HG03139 (cell line): Measurements from ENCODE around the gene SS18L1.

Experiments
- ATAC-seq: cut with Tn5 transposase; IDR thresholded peaks from one replicate; pipeline ENCODE4 v1.9.1; 2021; ENCODE audit not compliant: unreplicated experiment

Gene SS18L1

GRCh38 chr20:62191781-62192559 is 48.4 kb downstream of the SS18L1 start:
- ATAC-seq, result no peak

- no peak for ATAC-seq
These were observed 49.1 kb downstream of the SS18L1 start for GRCh38 chr20:62192635-62193034.

GRCh38 chr20:62193079-62194025 is 49.8 kb downstream of the SS18L1 start:
- ATAC-seq, result no peak

GRCh38 chr20:62195075-62195405 is 51.5 kb downstream of the SS18L1 start:
- no peak for ATAC-seq

- ATAC-seq, result no peak
These were observed 52.2 kb downstream of the SS18L1 start for GRCh38 chr20:62195736-62196135.

- no peak for ATAC-seq
These were observed 52.7 kb downstream of the SS18L1 start for GRCh38 chr20:62196286-62196685.

GRCh38 chr20:62197311-62197710 is 53.7 kb downstream of the SS18L1 start:
- no peak for ATAC-seq

- ATAC-seq, result no peak
These were observed 54.2 kb downstream of the SS18L1 start for GRCh38 chr20:62197801-62198200.

- no peak for ATAC-seq
These were observed 54.9 kb downstream of the SS18L1 start for GRCh38 chr20:62198496-62198895.

- no peak for ATAC-seq
These were observed 55.4 kb downstream of the SS18L1 start for GRCh38 chr20:62198931-62199330.

- ATAC-seq, result no peak
These were observed 57.1 kb downstream of the SS18L1 start for GRCh38 chr20:62200491-62201172.

- no peak for ATAC-seq
These were observed 57.9 kb downstream of the SS18L1 start for GRCh38 chr20:62201173-62202082.

- no peak for ATAC-seq
These were observed 58.5 kb downstream of the SS18L1 start for GRCh38 chr20:62202083-62202395.

- no peak for ATAC-seq
These were observed 59.3 kb downstream of the SS18L1 start for GRCh38 chr20:62202676-62203377.

GRCh38 chr20:62203378-62204030 is 59.9 kb downstream of the SS18L1 start:
- ATAC-seq, result no peak

- ATAC-seq, result no peak
These were observed 62.2 kb downstream of the SS18L1 start for GRCh38 chr20:62205618-62206387.

- ATAC-seq, result no peak
These were observed 62.8 kb downstream of the SS18L1 start for GRCh38 chr20:62206388-62206775.

GRCh38 chr20:62208061-62208794 is 64.7 kb downstream of the SS18L1 start:
- no peak for ATAC-seq
